GM23338 (cell line): ENCODE measurements around the gene KMT2E. TPM values are rescaled to one million over a fixed set of nuclear protein-coding genes. Genes with fewer than 3 reads are reported as not detected.

Experiments
- ATAC-seq: fragments of 200-7000 bp; cut with Tn5 transposase; 3 replicates; pipeline ENCODE4 v1.9.1; 2020
- DNase-seq: peaks from one replicate; pipeline ENCODE4 v3.0.0-alpha.2; 2015; ENCODE audit warnings: low spot score
- H2AFZ ChIP-seq: fragments of 200-600 bp; sonication (generic); 2 replicates; pipeline ENCODE4 v1.8.0; 2016; ENCODE audit warnings: antibody characterized with exemption, mild to moderate bottlenecking, moderate library complexity
- H3F3A ChIP-seq: fragments of 200-600 bp; sonication (generic); replicated peaks from 2 replicates; pipeline ENCODE4 v1.8.0; 2017; ENCODE audit warnings: antibody characterized with exemption, mixed run types, low read depth
- H3K27ac ChIP-seq: fragments of 200-600 bp; sonication (generic); 2 replicates; pipeline ENCODE4 v1.6.1; 2016; ENCODE audit warnings: low read depth
- H3K27me3 ChIP-seq: fragments of 200-600 bp; sonication (generic); 2 replicates; pipeline ENCODE4 v1.8.0; 2016; ENCODE audit warnings: mild to moderate bottlenecking, mixed run types, moderate library complexity; ENCODE audit not compliant: insufficient read depth
- H3K36me3 ChIP-seq: fragments of 200-600 bp; sonication (generic); 2 replicates; pipeline ENCODE4 v1.8.0; 2016; ENCODE audit warnings: mild to moderate bottlenecking; ENCODE audit not compliant: insufficient read depth
- H3K4me1 ChIP-seq: fragments of 200-600 bp; sonication (generic); 2 replicates; pipeline ENCODE4 v1.8.0; 2016; ENCODE audit warnings: mild to moderate bottlenecking, moderate library complexity; ENCODE audit not compliant: insufficient read depth
- H3K4me2 ChIP-seq: fragments of 200-600 bp; sonication (generic); 2 replicates; pipeline ENCODE4 v1.7.1; 2017; ENCODE audit warnings: mixed run types
- H3K4me3 ChIP-seq: fragments of 200-600 bp; sonication (generic); 2 replicates; pipeline ENCODE4 v1.6.1; 2016; ENCODE audit warnings: mixed run types
- H3K79me2 ChIP-seq: fragments of 200-600 bp; sonication (generic); replicated peaks from 2 replicates; pipeline ENCODE4 v1.8.0; 2017; ENCODE audit warnings: mild to moderate bottlenecking; ENCODE audit not compliant: insufficient read depth
- H3K9me2 ChIP-seq: fragments of 200-600 bp; sonication (generic); 2 replicates; pipeline ENCODE4 v1.8.0; 2017; ENCODE audit not compliant: insufficient read depth
- H4K20me1 ChIP-seq: fragments of 200-600 bp; sonication (generic); replicated peaks from 2 replicates; pipeline ENCODE4 v1.8.0; 2017; ENCODE audit warnings: mild to moderate bottlenecking; ENCODE audit not compliant: insufficient read depth
- H3K27ac Mint-ChIP-seq: 2 replicates; pipeline ENCODE4 v1.8.0; 2020; ENCODE audit warnings: inconsistent platforms, mild to moderate bottlenecking, moderate library complexity, mixed read lengths
- H3K27me3 Mint-ChIP-seq: 3 replicates; pipeline ENCODE4 v1.8.0; 2022; ENCODE audit warnings: low read depth, mild to moderate bottlenecking, moderate library complexity, mixed read lengths, inconsistent platforms; ENCODE audit not compliant: insufficient read depth, poor library complexity
- H3K36me3 Mint-ChIP-seq: 3 replicates; pipeline ENCODE4 v1.8.0; 2021; ENCODE audit warnings: low read depth, mild to moderate bottlenecking, inconsistent platforms, moderate library complexity, mixed read lengths
- H3K4me1 Mint-ChIP-seq: 3 replicates; pipeline ENCODE4 v1.8.0; 2020; ENCODE audit warnings: mild to moderate bottlenecking, inconsistent platforms, mixed read lengths
- H3K4me3 Mint-ChIP-seq: 3 replicates; pipeline ENCODE4 v1.8.0; 2021; ENCODE audit warnings: moderate library complexity, mild to moderate bottlenecking, inconsistent platforms, mixed read lengths
- H3K9me3 Mint-ChIP-seq: 3 replicates; pipeline ENCODE4 v1.8.0; 2020; ENCODE audit warnings: moderate library complexity, mild to moderate bottlenecking, inconsistent platforms, mixed read lengths
- CREB1 ChIP-seq: fragments of 250-450 bp; sonication (Bioruptor Pico); IDR thresholded peaks from 2 replicates; pipeline ENCODE4 v1.5.0; 2020; ENCODE audit warnings: low read depth, mild to moderate bottlenecking, moderate library complexity
- CTCF ChIP-seq, 2 experiments: fragments of 200-600 bp in 1 of 2; sonication (generic) in 1 of 2; conservative IDR thresholded peaks; 2 replicates each; pipeline versions ENCODE4 v1.5.1 to v1.6.1; 2016 to 2017; ENCODE audit warnings: antibody characterized with exemption in 2 of 2, low read depth in 2 of 2, mild to moderate bottlenecking in 2 of 2, moderate library complexity in 1 of 2
- ETS1 ChIP-seq: IDR thresholded peaks from 2 replicates; pipeline ENCODE4 v1.6.1; 2016; ENCODE audit warnings: antibody characterized with exemption
- EZH2 ChIP-seq: fragments of 200-600 bp; sonication (generic); IDR thresholded peaks from one replicate; pipeline ENCODE4 v1.8.0; 2017; ENCODE audit warnings: antibody characterized with exemption, mild to moderate bottlenecking, low read depth; ENCODE audit not compliant: unreplicated experiment
- EZH2phosphoT487 ChIP-seq: fragments of 200-600 bp; sonication (generic); IDR thresholded peaks from one replicate; pipeline ENCODE4 v1.8.1; 2018; ENCODE audit warnings: antibody characterized with exemption; ENCODE audit not compliant: unreplicated experiment
- JUNB ChIP-seq: IDR thresholded peaks from one replicate; pipeline ENCODE4 v1.6.1; 2016; ENCODE audit warnings: antibody characterized with exemption; ENCODE audit not compliant: unreplicated experiment
- NANOG ChIP-seq: IDR thresholded peaks from 2 replicates; pipeline ENCODE4 v1.6.1; 2016; ENCODE audit warnings: antibody characterized with exemption, borderline replicate concordance
- POLR2AphosphoS5 ChIP-seq: IDR thresholded peaks from 2 replicates; pipeline ENCODE4 v1.6.1; 2016; ENCODE audit warnings: antibody characterized with exemption, low read depth
- STAT1 ChIP-seq: IDR thresholded peaks from one replicate; pipeline ENCODE4 v1.6.1; 2016; ENCODE audit warnings: antibody characterized with exemption; ENCODE audit not compliant: unreplicated experiment
- ZNF114 ChIP-seq: fragments of 250-450 bp; sonication (Bioruptor Pico); IDR thresholded peaks from 2 replicates; pipeline ENCODE4 v1.5.0; 2020; ENCODE audit warnings: mild to moderate bottlenecking, moderate library complexity
- ZNF331 ChIP-seq: fragments of 250-450 bp; sonication (Bioruptor Pico); IDR thresholded peaks from 2 replicates; pipeline ENCODE4 v1.5.0; 2020; ENCODE audit warnings: low read depth, mild to moderate bottlenecking, moderate library complexity
- ZNF462 ChIP-seq: fragments of 250-450 bp; sonication (Bioruptor Pico); IDR thresholded peaks from 2 replicates; pipeline ENCODE4 v1.5.0; 2020; ENCODE audit warnings: mild to moderate bottlenecking, moderate library complexity
- polyA plus RNA-seq: library from polyadenylated mRNA; unstranded; fragments of >200 nt; fragmentation: Nextera tagmentation; extraction: Ambion mirVana; gene quantifications from 2 replicates; pipeline ENCODE4 v1.2.1, GENCODE V29; 2016
- total RNA-seq: library from RNA; depleted of rRNA; stranded (reverse); fragments of >200 nt; shearing (Covaris generic); gene quantifications from 2 replicates; pipeline ENCODE4 v1.2.3, GENCODE V29; 2014

Gene KMT2E
- total and polyA plus RNA-seq, 2 experiments from 2014 or later: 50.2 to 70.9 TPM

- Histone ChIP-seq H3K9me2 (no peaks in the 10 kb centered on the region), H2AFZ (no peak overlapping the region), H3F3A (no peaks in the 10 kb centered on the region), H3K27me3 (no peaks in the 10 kb centered on the region), H3K36me3 (0 out of 2 replicates have a peak, but pooled peaks cover 10% of the 10 kb centered on the region), H3K4me1 (no peaks in the 10 kb centered on the region), H3K27ac (no peak overlapping the region), H4K20me1 (peaks cover 8% of the 10 kb centered on the region), H3K79me2 (peaks cover 22% of the 10 kb centered on the region), H3K4me2 (no peak overlapping the region), H3K4me3 (no peak overlapping the region)
- H3K4me1 Mint-ChIP-seq: peaks cover 2% of the 10 kb centered on the region; the same call in 1 of the 3 replicates
- no peak overlapping the region for H3K4me3 Mint-ChIP-seq
- H3K27me3 Mint-ChIP-seq: no peaks in the 10 kb centered on the region
- H3K9me3 Mint-ChIP-seq: no peaks in the 10 kb centered on the region
- peaks cover 13% of the 10 kb centered on the region; the same call in 2 of the 3 replicates for H3K36me3 Mint-ChIP-seq
- DNase-seq (no peak), ATAC-seq (no peak)
- H3K27ac Mint-ChIP-seq: no peak overlapping the region
- TF ChIP-seq EZH2 (no peak), EZH2phosphoT487 (no peak), NANOG (no peak), ZNF114 (CRISPR knock-in tag) (no peak), POLR2AphosphoS5 (no peak), STAT1 (no peak), ZNF331 (CRISPR knock-in tag) (no peak)
These were observed 123.9 kb downstream of the KMT2E start for GRCh38 chr7:105137898-105138297.

- Mint-ChIP-seq H3K36me3 (peaks cover 14% of the 10 kb centered on the region; the same call in 2 of the 3 replicates), H3K27me3 (no peaks in the 10 kb centered on the region), H3K27ac (no peak overlapping the region), H3K4me3 (no peak overlapping the region), H3K4me1 (peaks cover 6% of the 10 kb centered on the region; the same call in 2 of the 3 replicates), H3K9me3 (no peaks in the 10 kb centered on the region)
- no peaks in the 10 kb centered on the region for H3K4me1 ChIP-seq
- H4K20me1 ChIP-seq: peaks cover 8% of the 10 kb centered on the region
- H3K4me2 ChIP-seq: no peak overlapping the region
- peaks cover 21% of the 10 kb centered on the region for H3K79me2 ChIP-seq
- DNase-seq: no peak
- 0 out of 2 replicates have a peak, but pooled peaks cover 10% of the 10 kb centered on the region for H3K36me3 ChIP-seq
- no peak for ATAC-seq
- no peaks in the 10 kb centered on the region for H3K27me3 ChIP-seq
- no peaks in the 10 kb centered on the region for H3F3A ChIP-seq
- H2AFZ ChIP-seq: no peak overlapping the region
- H3K27ac ChIP-seq: no peak overlapping the region
- no peaks in the 10 kb centered on the region for H3K9me2 ChIP-seq
- no peak overlapping the region for H3K4me3 ChIP-seq
- no peak for TF ChIP-seq ETS1
- no peak for TF ChIP-seq ZNF114 (CRISPR knock-in tag)
- no peak for TF ChIP-seq STAT1
- TF ChIP-seq JUNB: no peak
- no peak for TF ChIP-seq EZH2phosphoT487
- no peak for TF ChIP-seq ZNF331 (CRISPR knock-in tag)
- TF ChIP-seq POLR2AphosphoS5: no peak
- TF ChIP-seq CTCF (conservative IDR thresholded peaks at IDR 0.05; ENCODE audit: low read depth in 2 of 2): no peak
- no peak for TF ChIP-seq ZNF462 (CRISPR knock-in tag)
- no peak for TF ChIP-seq CREB1 (CRISPR knock-in tag)
- no peak for TF ChIP-seq EZH2
These were observed 125.4 kb downstream of the KMT2E start for GRCh38 chr7:105139381-105139780.
